NCI-H128 (cell line): ENCODE results near the gene DTL.

Experiments
- DNase-seq: peaks from one replicate; lab custom pipeline; 2025; ENCODE audit not compliant: unreplicated experiment; lab: John Stamatoyannopoulos, UW

DTL gene

DNA sequence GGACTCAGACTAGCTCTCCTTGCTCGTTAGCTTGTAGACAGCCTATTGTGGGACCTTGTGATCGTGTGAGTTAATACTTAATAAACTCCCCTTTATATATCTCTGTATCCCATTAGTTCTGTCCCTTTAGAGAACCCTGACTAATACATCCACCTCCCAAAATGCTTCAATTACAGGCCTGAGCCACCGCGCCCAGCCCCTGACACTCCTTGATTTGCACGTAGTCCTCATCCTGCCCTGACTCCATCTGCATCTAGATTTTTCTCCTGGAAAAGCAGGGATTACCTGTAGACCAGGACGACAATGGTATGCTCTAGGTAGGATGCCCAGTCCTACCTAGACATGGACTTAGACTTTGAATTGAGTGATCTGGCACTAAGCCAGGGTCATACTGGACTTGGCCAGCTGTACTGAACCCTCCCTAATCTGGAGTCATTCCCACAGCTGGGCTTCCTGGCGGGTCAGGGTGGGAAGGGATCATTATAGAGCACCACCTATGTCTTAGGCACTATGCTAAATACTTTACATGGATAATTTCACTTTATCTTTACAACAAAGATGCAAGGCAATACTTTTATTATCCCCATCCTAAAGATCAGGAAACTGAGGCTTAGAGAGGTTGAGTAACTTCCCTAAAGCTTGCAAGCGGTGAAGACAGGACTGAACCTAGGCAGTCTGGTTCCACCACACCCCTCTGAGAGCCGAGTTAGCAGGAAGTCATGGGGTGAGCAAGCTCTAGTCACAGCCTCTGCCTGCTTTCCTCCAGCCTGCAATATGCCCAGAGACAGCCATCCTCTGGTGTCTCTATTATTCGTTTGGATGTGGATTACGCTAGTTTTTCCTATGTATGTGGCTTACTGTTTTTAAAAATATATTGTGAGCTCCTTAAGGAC is 89.4 kb downstream of the DTL start:
- DNase-seq, result no peak

- no peak for DNase-seq
Measured at GRCh38 chr1:212125654-212126053, 90.1 kb downstream of the DTL start.

DNA sequence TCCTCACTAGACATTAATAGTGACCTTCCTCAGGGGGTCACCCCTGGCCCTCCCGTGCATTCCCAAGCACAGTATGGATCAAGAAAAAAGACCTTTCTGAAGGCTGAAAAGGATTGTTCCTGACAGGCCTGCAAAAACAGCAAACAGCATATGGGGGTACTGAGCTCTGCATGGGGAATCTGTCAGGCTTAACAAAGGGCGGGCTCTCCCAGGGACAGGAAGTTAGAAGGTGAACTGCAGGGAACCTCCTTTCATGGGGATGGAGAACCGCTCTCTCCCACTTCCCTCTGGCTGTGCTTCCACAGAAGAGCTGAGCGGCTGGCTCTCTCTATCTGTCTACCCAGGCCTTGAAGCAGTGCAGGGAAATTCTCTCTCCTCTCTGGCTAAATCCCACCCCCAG is 91.7 kb downstream of the DTL start:
- no peak for DNase-seq

GRCh38 chr1:212129781-212130180 is 94.2 kb downstream of the DTL start:
- no peak for DNase-seq

GRCh38 chr1:212132025-212132424 is 96.5 kb downstream of the DTL start:
- no peak for DNase-seq

GRCh38 chr1:212133319-212133718 is 97.8 kb downstream of the DTL start:
- DNase-seq, result no peak

DNA sequence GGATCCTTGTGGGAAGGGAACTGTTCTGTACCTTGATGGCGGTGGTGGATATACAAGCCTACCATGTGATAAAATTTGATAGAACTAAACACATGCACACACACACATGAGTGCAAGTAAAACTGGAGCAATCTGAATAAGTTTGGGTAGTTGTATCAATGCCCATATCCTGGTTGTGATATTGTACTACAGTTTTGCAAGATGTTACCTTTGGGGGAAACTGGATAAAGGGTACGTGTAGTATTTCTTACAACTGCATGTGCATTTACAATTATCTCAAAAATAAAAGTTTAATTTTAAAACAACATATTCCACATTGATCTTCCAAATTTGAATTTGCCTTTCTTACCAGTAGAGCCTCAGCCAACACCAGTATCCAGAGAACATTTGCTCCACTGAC is 99.6 kb downstream of the DTL start:
- DNase-seq, result no peak

DNA sequence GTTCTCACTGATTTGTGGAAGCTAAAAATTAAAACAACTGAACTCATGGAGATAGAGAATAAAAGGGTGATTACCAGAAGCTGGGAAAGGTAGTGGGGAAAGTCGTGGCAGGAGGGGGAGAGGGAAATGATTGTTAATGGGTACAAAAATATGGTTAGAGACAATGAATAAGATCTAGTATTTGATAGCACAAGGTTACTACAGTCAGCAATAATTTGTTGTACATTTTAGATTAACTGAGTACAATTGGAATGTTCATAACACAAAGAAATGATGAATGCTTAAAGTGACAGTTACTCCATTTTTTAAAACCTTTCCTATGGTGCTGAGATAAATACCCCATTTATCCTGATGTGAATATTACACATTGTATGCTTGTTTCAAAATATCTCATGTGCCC is 102.3 kb downstream of the DTL start:
- no peak for DNase-seq

DNA sequence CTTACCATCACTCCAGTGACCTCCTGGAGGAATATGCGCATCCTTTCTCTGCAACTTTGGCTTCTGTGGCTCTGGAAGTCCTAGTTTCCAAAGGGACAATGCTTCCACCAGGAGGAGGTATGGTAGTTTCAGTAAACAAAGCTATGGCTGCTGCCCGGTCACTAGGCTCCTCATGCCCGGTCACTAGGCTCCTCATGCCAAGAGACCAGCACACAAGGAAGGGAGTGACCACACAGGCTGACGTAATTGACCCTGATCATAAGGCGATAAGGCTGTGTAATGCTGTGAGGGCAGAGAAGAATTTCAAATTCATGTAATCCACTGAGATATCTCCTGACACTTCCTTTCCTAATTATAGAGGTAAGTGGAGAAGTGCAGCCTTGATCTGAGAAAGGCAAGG is 102.9 kb downstream of the DTL start:
- no peak for DNase-seq

GRCh38 chr1:212139526-212140135 is 104.1 kb downstream of the DTL start:
- no peak for DNase-seq

DNA sequence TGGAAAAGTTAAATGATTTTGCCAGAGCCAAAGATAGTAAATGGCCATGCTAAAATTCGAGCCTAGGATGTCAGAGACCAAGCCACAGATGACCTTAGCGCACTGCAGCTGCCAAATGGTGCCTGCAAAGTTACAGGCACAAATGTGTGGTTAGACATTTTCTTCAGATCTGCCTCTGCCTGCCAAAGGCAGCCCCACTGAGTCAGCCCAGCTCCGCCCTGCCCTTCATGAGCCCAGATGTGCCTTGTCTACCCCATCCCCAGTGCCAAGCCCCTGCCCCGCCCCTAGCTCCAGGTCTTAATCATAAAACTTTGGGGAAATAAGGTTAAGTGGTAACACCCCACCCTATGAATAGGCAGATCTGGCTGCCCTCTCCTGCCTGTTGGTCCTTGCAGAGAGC is 105.9 kb downstream of the DTL start:
- DNase-seq, result no peak

GRCh38 chr1:212142883-212143530 is 107.5 kb downstream of the DTL start:
- no peak for DNase-seq

- DNase-seq, result no peak
Measured at GRCh38 chr1:212147581-212148033, 112.1 kb downstream of the DTL start.

GRCh38 chr1:212149566-212149965 is 114.0 kb downstream of the DTL start:
- no peak for DNase-seq

DNA sequence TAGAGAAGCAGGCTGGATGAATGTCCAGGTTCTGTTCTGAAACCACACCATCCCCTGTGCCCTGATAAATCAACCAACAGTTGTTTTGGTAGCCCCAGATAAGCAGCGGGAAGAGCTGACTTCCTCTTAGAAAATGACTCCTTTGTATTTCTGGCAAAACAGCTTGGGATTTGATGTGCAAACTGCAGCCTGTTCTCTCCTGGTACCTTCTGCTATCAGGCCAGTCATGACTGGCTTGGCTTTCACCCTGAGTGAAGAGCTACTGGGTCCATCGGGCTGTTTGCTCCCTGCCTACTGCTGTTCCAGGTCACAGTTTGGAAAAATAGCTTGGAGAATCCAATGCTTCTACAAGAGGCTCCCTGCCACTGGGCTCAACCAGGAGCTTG is 116.8 kb downstream of the DTL start:
- no peak for DNase-seq

DNA sequence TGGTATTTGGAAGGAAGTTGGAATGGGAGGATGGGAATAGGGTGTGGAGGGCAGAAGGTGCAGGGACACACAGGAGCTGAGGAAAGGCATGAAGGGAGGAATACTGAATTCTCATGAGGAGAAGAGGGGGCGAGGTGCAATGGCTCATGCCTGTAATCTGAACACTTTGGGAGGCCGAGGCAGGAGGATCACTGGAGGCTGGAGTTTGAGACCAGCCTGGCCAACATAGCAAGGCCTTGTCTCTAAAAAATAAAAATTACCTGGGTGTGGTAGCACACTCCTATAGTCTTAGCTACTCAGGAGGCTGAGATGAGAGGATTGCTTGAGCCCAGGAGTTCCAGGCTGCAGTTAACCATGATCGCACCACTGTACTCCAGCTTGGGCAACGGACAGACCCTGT is 117.3 kb downstream of the DTL start:
- DNase-seq, result no peak

DNA sequence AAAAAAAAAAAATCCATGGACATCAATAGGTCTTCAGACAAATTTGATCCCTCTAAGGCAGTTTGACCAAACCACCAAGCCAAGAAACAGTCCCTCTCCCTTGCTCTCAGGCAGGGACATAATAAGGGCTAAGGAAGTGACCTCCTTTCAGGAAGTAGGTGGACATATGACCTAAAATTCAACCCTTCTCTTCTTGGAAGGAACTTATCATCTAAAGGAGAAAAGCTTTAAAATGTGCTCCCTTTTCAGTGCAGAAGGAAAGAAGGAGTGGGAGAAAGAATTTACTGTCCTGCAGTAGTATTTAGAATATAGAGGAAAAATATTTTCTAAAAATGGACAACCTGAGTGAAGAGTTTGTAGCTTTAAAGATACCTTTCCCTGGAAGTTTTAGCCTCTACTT is 118.1 kb downstream of the DTL start:
- no peak for DNase-seq
